Hematopoietic multipotent progenitor cell treated with erythropoietin and hydrocortisone succinate and interleukin-3 and kit ligand, for 6 days (in vitro differentiated cells): Measurements from ENCODE around the gene ZKSCAN1.

Experiments
- DNase-seq: peaks from one replicate; pipeline ENCODE4 v3.0.0-alpha.2; 2015

Gene ZKSCAN1

GRCh38 chr7:100082978-100083377 is 67.6 kb downstream of the ZKSCAN1 start:
- no peak for DNase-seq

- DNase-seq = no peak
Observed at GRCh38 chr7:100085515-100085914, 70.1 kb downstream of the ZKSCAN1 start.

- no peak for DNase-seq
Observed at GRCh38 chr7:100087055-100087750, 71.8 kb downstream of the ZKSCAN1 start.

GRCh38 chr7:100088095-100088620 is 72.8 kb downstream of the ZKSCAN1 start:
- DNase-seq = no peak

- DNase-seq = peak; percentile 85
Observed at GRCh38 chr7:100088621-100089457, 73.4 kb downstream of the ZKSCAN1 start, which contains the start of gene COPS6. TSS of gene COPS6 (plus strand) at chr7:100088969. CDS start at chr7:100088991, 22 bp downstream.

GRCh38 chr7:100089458-100090196 is 74.2 kb downstream of the ZKSCAN1 start:
- no peak for DNase-seq

- DNase-seq = no peak
Observed at GRCh38 chr7:100090527-100091410, 75.4 kb downstream of the ZKSCAN1 start.
